NCI-H1436 treated with DMSO at 0.1 percent for 48 hours (cell line): Measurements from ENCODE around the gene TMEM106C.
A peak's percentile ranks its signal among the peaks of the same experiment; 100 is the strongest.

Experiments used
- DNase-seq: peaks from one replicate; lab custom pipeline; 2025; lab: John Stamatoyannopoulos, UW

TMEM106C gene

GRCh38 chr12:47963340-47964040, at the start of gene TMEM106C:
Gene TMEM106C, plus strand, starts transcription at chr12:47963596. Its CDS starts 641 bp downstream, at chr12:47964237.
- peak; percentile 78 for DNase-seq

DNA sequence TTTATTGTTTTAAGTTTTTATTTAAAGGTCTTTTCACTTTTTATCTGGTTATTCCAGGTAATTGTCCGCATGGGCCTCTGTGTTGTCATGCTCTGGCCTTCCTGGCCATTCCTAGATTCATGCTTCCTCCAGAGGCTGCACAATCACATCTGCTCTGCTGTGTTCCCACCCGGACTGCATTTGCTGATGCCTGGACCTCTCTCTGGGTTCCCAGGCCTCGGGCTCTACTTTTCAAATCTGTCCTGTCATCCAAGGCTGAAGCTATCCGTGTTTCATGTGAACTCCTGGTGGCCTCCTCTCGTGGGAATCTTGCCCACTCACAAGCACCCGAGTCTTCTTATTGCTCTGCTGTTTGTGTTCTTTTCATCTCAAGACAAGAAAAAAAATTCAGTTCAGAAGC, 42.5 kb upstream of the TMEM106C start:
- no peak for DNase-seq

GRCh38 chr12:47921907-47922306, 41.5 kb upstream of the TMEM106C start:
- no peak for DNase-seq

DNA sequence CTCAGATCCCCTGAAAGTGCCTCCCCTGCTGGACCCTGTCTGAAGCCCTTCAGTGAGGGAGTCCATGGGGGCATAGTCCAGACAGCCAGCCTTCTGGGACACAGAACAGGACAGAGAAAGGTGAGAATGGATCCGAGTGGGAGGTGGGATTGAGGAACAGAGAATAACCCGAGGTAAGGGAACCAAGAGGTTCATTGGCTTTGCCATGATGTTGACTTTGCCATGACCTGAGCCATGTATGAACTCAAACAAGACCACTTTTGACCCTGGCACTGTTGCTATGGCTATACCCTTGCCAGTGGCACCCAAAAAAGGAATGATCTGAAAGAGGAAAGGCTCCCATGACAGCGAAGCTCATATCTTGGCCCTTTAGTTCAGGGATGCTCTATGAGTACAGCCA, 36.0 kb upstream of the TMEM106C start:
- DNase-seq: no peak

GRCh38 chr12:47930634-47931033, 32.8 kb upstream of the TMEM106C start:
- DNase-seq: no peak

GRCh38 chr12:47931187-47931586, 32.2 kb upstream of the TMEM106C start:
- DNase-seq: no peak

DNA sequence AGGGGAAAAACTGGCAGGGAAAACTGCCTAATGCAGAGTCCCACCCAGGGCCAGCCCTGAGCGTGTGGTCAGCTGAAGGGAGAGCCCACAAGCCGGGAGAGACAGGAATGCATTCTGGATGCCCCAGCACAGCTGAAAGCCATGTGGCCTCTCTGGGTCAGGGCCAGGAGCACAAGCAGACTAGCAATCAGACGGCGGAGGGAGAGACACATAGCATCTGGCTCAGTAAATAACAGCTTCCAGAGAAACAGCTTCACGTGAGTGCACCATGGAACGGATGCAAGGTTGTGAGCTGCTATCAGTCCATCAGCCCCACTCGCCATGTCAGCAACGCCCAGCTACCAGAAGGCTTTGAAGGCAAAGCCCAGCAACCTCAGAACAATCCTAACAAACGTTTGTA, 28.2 kb upstream of the TMEM106C start:
- no peak for DNase-seq

DNA sequence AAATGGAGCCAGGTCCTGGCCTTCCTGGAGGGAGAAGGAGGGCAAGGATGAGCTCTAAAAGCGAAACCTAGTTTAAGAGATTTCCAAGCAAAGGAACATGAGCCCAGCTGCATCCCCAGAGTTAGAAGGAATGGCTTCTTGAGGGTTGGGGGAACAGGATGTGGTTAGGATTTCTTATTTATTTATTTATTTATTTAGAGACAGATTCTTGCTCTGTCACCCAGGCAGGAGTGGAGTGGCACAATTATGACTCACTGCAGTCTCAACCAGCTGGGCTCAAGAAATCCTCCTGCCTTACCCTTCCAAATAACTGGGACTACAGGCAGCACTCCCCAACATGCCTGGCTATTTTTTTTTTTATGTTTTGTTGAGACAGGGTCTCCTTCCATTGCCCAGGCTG, 25.3 kb upstream of the TMEM106C start:
- no peak for DNase-seq

- DNase-seq: no peak
These were observed 24.8 kb upstream of the TMEM106C start for GRCh38 chr12:47938594-47938993.

DNA sequence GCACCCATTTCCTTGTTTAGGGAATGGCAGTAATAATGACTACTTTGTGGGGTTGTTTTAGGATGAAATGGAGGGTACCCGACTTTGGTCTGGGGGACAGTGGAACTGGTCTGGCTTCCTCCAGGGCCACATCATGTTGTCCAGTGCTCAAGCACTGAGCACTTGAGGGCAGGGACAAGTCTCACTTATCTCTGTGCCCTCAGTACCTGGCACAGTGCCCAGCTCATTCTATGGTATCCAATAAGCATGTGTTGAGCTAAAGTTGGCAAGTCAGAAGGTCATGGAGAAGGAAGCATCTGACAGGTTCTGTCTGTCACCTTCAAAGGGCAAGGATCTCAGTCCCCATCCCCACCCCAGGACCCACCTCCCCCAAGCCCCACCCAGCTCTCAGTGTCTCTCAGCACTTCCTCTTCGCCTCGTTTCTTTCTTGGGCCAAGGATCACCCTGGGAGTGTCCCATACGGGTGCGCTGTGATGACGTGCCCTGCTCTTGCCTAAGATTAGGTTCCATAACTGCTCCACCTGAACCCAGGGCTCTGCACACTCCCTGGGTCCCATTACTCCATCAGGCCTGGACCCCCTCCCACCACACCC, 24.3 kb upstream of the TMEM106C start:
- DNase-seq: no peak

- DNase-seq: no peak
These were observed 22.5 kb upstream of the TMEM106C start for GRCh38 chr12:47940773-47941474.

GRCh38 chr12:47941475-47941780, 22.0 kb upstream of the TMEM106C start:
- DNase-seq: no peak

GRCh38 chr12:47941871-47942613, 21.4 kb upstream of the TMEM106C start:
- no peak for DNase-seq

DNA sequence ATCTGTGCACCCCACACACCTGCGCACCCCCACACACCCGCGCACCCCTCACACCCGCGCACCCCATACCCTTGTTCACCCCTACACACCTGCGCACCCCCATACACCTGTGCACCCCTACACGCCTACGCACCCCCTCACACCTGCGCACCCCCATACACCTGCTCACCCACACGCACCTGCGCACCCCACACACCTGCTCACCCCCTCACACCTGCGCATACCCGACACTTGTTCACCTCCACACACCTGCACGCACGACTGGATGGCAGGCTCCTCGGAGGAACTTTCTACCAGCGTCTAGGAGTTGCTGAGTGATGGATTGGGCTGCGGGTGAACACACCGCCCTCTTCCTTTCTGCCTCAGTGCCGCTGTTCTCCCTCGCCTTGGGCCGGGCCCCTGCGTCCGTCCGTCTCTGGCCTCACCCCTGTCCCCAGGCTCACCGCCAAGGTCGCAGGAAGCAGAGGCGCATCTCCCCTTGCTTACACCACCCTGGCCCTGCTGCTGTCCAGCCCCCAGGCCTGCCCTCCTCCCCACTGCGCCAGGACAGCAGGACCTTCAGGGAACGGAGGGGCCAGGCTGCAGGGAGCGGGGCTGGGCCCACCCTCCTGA, 20.7 kb upstream of the TMEM106C start:
- no peak for DNase-seq

GRCh38 chr12:47943623-47944340, 19.6 kb upstream of the TMEM106C start:
- no peak for DNase-seq

- DNase-seq: no peak
These were observed 18.6 kb upstream of the TMEM106C start for GRCh38 chr12:47944685-47945340.

DNA sequence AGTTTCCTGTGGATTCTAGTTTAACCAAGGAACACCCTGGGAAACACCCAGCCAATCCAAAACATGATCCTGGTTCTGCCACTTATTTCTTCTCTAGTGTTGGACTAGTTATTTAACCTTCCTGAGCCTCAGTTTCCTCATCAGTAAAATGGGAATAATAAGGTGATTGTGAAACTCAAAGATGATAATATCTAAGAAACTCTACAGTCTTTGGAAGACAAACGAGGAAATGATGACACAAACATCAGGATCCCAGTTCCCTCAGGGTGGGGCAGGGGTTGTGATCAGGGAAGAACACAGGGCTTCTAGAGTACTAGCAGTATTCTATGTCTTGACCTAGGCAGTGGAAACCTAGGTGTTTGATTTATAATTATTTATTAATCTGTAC, 18.1 kb upstream of the TMEM106C start:
- DNase-seq: no peak

DNA sequence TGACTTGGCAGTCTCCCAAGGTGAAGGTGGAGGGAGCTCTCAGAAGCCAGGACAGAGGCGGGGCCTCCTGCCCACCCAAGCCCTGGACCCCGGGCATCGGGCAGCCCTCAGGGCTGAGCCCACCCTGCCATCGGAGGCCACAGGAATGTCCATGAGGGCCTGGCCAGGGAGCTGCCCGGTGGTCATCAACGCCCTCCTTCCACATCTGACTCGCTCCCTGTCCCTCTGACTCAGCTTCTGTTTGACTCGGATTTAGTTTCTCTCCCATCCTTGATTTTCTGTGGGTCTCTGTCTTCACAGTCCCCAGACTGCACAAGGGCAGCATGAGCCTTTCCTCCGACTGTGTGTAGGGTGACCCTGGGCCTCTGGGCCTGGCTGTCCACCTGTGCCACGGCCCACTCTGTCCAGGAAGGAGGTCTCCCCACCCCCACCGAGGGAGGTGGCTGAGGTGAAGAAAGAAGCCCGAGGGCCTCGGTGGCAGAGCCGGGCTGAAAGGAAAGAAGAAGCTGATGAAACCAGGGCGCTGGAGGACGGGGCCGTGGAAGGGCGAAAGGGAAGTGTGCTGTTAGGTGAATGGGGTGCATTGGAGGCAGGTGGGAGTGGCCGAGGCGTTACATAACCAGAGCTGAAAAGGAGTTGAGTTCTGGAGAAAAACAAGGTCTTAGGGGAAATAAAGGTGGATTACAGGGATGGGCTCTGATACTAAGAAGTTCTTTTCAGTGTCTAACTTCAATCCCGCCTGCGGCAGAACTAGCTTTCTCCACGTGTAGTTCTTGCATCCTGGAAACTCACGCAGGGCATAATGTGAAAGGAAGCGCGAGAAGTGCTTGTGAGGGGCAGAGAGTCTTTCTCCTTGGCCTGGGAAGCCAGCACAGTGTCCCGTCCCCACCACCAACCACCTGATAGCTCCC, 16.7 kb upstream of the TMEM106C start:
- DNase-seq: no peak

DNA sequence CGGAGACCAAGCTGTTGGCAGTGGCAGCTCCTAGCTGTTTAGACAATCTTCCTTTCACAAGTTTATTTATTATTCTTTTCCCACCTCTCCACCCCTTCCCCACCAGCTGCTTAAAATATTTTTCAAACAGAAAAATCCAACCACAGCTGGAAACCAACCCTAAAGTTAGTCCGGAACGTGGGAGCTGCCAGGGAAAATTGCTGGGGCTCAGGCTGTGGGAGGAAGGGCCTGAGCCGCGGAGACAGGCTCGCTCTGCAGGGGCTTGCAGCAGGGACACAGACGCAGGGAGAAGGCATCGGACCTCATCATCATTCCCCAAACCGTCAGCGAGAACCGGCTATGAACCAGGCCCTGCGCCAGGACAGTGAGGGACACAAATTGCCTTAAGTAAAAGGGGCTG, 16.1 kb upstream of the TMEM106C start:
- DNase-seq: no peak
